Kidney epithelial cell (primary cell): ENCODE results near the gene DNAJC16. TPM values are rescaled to one million over a fixed set of nuclear protein-coding genes. Genes with fewer than 3 reads are reported as not detected.
A peak's percentile ranks its signal among the peaks of the same experiment; 100 is the strongest.
"Not testable (repeated sequence)": the region's sequence is repeated elsewhere in the genome, so short reads cannot be mapped to it uniquely, and the experiment has no call there.

Experiments
- DNase-seq: peaks from one replicate; pipeline ENCODE4 v3.0.0-alpha.2; 2010; ENCODE audit warnings: low read depth
- H3K27me3 ChIP-seq: 2 replicates; pipeline ENCODE4 v1.6.0; 2011; ENCODE audit warnings: low read length; ENCODE audit not compliant: control insufficient read depth, insufficient read depth
- H3K36me3 ChIP-seq: 2 replicates; pipeline ENCODE4 v1.5.1; 2011; ENCODE audit warnings: low read length; ENCODE audit not compliant: control insufficient read depth, insufficient read depth
- H3K4me3 ChIP-seq: 2 replicates; pipeline ENCODE4 v1.5.1; 2011; ENCODE audit warnings: low read depth, mild to moderate bottlenecking, control low read depth, low read length
- CTCF ChIP-seq: IDR thresholded peaks from 2 replicates; pipeline ENCODE4 v1.5.1; 2011; ENCODE audit warnings: mild to moderate bottlenecking, moderate library complexity, low read length, control low read depth, inconsistent platforms; ENCODE audit not compliant: insufficient read depth, poor library complexity, severe bottlenecking
- total RNA-seq: library from RNA; depleted of rRNA; stranded (reverse); fragments of >200 nt; gene quantifications from 2 replicates; pipeline ENCODE4 v1.2.3, GENCODE V29; 2015

Gene DNAJC16
- total RNA-seq, 1 donor from 2014 or later, result 31.7 TPM

- Histone ChIP-seq H3K4me3 (no peak overlapping the region), H3K36me3 (no peaks in the 10 kb centered on the region), H3K27me3 (no peaks in the 10 kb centered on the region)
- DNase-seq, result no peak
- no peak for TF ChIP-seq CTCF
Measured at GRCh38 chr1:15598436-15598835, 71.8 kb downstream of the DNAJC16 start.

GRCh38 chr1:15603050-15603965 lies 76.7 kb downstream of the DNAJC16 start:
- no peaks in the 10 kb centered on the region for H3K36me3 ChIP-seq
- TF ChIP-seq CTCF, result no peak
- H3K4me3 ChIP-seq, result peak overlapping the region; percentile 76
- no peaks in the 10 kb centered on the region for H3K27me3 ChIP-seq
- peak; percentile 92 for DNase-seq

GRCh38 chr1:15603966-15604282 lies 77.3 kb downstream of the DNAJC16 start:
- H3K4me3 ChIP-seq, result peak overlapping the region; percentile 76
- not testable (repeated sequence) for H3K36me3 ChIP-seq, DNase-seq

DNA sequence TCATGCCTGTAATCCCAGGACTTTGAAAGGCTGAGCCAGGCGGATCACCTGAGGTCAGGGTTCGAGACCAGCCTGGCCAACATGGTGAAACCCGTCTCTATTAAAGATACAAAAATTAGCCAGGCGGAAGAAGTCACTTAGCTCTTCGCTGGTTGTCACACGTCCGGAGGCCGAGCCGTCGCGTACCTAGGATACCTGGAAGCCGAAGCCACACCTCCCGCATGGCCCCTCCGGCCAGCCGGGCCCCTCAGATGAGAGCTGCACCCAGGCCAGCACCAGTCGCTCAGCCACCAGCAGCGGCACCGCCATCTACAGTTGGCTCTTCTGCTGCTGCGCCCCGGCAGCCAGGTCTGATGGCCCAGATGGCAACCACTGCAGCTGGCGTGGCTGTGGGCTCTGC lies 77.8 kb downstream of the DNAJC16 start:
- H3K36me3 ChIP-seq, H3K27me3 ChIP-seq, DNase-seq, H3K4me3 ChIP-seq: not testable (repeated sequence)

More at GRCh38 chr1:15603966-15604282, 77.3 kb downstream of the DNAJC16 start:
- H3K27me3 ChIP-seq, result not testable (repeated sequence)

GRCh38 chr1:15605398-15606383 lies 79.0 kb downstream of the DNAJC16 start:
- H3K4me3 ChIP-seq, result no peak overlapping the region
- no peak for TF ChIP-seq CTCF
- no peak for DNase-seq
- no peaks in the 10 kb centered on the region for H3K27me3 ChIP-seq
- H3K36me3 ChIP-seq, result no peaks in the 10 kb centered on the region

DNA sequence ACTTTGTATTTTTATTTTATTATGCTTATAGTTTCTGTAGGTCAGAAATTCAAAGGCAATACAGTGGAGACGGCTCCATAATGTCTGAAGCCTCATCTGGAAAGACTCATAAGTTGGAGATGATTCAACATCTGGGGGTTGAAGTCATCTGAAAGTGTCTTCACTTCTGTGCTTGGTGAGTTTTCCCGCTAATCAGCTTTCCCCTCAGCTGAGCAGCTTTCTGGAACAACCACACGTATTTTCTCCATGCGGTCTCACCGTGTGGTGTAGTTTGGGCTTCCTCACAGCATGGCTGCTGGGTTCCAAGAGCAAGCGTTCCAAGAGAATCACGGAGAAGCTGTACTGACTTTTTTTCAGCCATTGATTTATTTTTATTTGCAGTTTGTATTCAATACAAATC lies 83.0 kb downstream of the DNAJC16 start:
- H3K27me3 ChIP-seq, result no peaks in the 10 kb centered on the region
- no peak for DNase-seq
- no peaks in the 10 kb centered on the region for H3K36me3 ChIP-seq
- no peak overlapping the region for H3K4me3 ChIP-seq
- no peak for TF ChIP-seq CTCF
